HG03571 (cell line): Measurements from ENCODE around the gene HYAL4.
"Not testable (repeated sequence)": the region's sequence is repeated elsewhere in the genome, so short reads cannot be mapped to it uniquely, and the experiment has no call there.

Experiments
- ATAC-seq: cut with Tn5 transposase; IDR thresholded peaks from one replicate; pipeline ENCODE4 v1.9.1; 2021; ENCODE audit not compliant: unreplicated experiment

The HYAL4 gene, protein sequence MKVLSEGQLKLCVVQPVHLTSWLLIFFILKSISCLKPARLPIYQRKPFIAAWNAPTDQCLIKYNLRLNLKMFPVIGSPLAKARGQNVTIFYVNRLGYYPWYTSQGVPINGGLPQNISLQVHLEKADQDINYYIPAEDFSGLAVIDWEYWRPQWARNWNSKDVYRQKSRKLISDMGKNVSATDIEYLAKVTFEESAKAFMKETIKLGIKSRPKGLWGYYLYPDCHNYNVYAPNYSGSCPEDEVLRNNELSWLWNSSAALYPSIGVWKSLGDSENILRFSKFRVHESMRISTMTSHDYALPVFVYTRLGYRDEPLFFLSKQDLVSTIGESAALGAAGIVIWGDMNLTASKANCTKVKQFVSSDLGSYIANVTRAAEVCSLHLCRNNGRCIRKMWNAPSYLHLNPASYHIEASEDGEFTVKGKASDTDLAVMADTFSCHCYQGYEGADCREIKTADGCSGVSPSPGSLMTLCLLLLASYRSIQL

GRCh38 chr7:123844712-123845219 is at the start of gene HYAL4:
Gene HYAL4, plus strand, starts transcription at chr7:123845169. Its CDS starts 23,105 bp downstream, at chr7:123868274.
- ATAC-seq = no peak

- no peak for ATAC-seq
Measured at GRCh38 chr7:123795917-123796316, 49.1 kb upstream of the HYAL4 start.

GRCh38 chr7:123796568-123796967 is 48.4 kb upstream of the HYAL4 start:
- ATAC-seq = no peak

DNA sequence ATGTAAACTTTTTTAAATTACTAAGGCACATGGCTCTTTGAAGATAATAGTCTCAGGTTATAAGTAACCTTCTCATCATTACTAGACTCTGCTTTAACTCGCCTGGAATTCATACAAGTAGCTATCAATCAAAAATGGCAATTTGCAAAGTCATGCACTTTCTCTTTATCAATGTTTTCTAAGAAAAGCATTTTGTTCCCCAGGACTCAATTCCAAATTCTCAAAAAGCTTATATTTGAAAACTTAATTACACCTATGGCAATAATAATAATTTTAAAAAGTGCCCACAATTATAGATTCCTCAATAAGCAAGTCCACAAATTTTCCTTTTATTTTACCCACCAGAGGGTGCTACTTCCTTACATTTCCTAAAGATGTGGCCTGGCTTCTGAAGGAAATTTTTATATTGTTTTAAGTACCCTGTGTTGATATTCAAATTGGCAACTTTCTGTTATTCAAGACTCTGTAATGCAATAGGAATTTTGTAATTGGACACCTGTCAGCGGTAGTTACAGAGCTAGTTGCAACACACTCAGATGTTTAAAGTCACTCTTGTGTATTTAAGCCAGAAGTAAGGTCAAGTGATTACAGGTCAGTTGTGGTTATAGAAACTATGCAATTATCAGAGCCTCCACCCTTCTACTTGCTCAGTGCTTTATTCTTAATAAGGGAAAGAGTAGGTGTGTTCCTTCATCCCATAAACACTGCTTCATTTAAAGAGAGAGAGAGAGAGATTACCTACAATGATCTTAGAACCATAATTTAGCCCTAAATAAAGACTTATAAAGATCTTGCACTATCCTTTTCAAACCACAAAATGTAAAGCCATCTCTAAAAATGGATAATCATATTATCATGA is 47.1 kb upstream of the HYAL4 start:
- no peak for ATAC-seq

- ATAC-seq = no peak
Measured at GRCh38 chr7:123798532-123799188, 46.3 kb upstream of the HYAL4 start.

- no peak for ATAC-seq
Measured at GRCh38 chr7:123802249-123802648, 42.7 kb upstream of the HYAL4 start.

DNA sequence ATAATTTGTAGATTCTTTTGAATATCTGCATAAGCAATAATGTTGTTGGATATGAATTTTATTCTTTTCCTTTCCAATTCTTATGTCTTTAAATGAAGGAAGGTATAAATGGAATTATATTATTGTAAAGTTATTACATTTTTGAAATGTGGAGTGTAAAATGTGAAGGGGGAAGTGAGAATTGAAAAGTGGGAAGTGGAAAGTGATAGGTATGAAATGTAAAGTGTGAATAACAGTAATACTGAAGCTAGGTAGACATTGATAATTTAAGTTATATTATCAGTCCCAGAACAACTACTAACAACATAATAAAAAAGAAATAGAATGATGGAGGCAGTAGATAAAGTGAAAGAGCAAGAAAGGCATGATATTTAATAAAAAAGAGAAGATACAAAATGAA is 39.7 kb upstream of the HYAL4 start:
- ATAC-seq = no peak

DNA sequence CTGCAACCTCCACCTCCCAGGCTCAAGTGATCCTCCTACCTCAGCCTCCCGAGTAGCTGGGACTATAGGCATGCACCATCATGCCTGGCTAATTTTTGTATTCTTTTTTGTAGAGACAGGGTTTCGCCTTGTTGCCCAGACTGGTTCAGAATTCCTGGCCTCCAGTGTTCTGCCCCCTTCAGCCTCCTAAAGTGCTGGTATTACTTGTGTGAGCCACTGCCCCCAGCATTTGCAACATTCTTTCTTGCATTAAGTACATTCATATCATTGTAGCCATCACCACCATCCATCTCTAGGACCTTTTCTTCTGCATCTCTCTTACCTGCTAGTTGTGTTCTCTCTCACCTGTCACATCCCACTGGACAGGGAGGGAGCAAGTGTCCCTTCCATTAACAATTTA is 35.5 kb upstream of the HYAL4 start:
- no peak for ATAC-seq

GRCh38 chr7:123811056-123811455 is 33.9 kb upstream of the HYAL4 start:
- no peak for ATAC-seq

DNA sequence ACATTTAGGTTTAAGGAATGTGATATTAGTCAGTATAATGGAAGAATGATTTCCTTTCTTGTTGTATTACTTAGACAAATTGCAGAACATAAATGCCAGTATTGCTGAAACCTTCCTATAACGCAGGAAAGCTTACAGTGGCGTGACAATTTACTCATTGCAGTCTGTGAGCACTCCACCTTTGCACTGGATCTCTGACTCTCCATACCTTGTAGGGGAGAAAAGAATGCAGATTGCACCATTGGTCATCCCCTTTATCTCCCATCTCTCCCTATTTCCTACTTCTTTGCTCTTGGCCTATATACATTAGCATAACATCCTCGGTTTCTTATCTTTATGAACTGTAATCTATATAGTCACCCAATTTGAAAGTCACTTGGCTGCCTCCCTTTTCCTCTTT is 28.1 kb upstream of the HYAL4 start:
- no peak for ATAC-seq

DNA sequence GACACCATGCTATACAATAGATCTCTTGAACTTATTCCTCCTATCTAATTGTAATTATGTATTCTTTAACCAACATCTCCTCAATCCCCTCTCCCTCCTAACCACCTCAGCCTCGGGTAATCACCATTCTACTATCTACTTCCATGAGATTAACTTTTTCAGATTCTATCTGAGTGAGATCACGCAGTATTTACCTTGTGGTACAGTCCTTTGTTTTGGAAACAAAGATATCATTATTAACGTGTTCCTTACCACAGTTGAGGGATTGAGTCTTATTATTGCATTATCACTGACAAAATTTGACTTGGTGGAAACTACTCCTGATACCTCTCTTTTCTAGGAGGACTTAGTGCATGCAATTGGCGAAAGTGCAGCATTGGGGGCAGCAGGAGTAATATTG is 26.0 kb upstream of the HYAL4 start:
- ATAC-seq = no peak

DNA sequence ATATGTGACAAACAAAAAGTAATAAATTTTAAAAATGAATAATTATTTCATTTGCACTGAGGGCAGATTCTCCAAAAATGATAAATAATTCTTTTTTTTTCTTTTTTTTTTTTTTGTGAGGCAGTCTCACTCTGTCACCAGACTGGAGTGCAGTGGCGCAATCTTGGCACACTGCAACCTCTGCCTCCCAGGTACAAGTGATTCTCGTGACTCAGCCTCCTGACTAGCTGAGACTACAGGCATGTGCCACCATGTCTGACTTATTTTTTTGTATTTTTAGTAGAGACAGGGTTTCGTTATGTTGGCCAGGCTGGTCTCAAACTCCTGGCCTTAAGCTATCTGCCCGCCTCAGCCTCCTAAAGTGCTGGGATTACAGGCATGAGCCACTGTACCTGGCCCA is 25.2 kb upstream of the HYAL4 start:
- ATAC-seq = not testable (repeated sequence)

GRCh38 chr7:123820864-123821263 is 24.1 kb upstream of the HYAL4 start:
- ATAC-seq = no peak

DNA sequence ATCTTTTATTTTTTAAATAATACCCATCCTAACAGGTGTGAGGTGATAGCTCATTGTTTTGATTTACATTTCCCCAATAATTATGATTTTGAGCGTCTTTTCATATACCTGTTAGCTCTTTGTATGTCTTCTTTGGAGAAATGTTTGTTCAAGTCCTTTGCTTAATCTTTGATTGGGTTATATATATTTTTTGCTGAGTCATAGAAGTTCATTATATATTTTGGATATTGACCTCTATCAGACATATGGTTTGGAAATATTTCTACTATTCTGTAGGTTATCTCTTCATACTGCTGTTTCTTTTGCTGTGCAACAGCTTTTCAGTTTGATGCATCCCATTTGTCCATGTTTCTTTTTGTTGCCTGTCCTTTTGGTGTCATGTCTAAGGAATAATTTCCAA is 23.6 kb upstream of the HYAL4 start:
- ATAC-seq = no peak

DNA sequence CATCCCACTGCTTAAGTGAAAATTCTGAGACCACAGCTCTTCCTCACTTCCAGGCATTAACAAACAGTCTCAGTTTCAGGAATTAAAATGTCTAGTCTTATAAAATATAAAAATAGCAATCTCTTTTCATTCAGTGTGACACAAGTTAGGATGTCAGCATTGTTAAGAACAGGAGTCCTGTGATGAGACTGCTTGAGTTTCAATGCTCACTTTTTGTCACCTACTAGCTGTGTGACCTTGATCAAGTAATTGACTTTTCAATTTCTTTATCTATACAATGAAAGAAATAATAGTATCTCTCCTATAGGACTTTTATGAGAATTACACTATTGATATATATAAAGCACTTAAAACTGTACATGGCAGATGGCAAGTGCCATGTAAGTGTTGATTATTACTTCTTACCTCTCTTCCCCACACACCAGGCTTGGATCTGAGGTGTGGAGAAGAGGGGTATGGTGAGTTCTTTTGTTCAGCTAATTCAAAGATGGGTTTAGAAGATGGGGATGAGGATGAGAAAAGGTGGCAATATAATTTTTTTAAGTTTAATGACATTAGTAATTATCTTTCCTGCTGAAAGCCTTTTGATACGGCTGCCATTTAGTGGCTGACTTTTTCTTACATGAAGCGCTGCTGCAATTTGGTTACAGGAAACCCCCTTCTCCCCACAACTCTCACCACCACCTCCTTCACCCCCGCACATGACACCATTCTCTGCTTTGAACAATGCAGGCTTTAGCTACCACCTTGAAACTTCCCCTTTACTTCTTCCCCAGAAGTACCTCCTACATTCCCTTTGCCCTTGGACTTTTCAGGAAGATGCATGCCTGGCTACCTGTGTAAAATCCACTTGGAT is 20.8 kb upstream of the HYAL4 start:
- peak; percentile 87 for ATAC-seq

DNA sequence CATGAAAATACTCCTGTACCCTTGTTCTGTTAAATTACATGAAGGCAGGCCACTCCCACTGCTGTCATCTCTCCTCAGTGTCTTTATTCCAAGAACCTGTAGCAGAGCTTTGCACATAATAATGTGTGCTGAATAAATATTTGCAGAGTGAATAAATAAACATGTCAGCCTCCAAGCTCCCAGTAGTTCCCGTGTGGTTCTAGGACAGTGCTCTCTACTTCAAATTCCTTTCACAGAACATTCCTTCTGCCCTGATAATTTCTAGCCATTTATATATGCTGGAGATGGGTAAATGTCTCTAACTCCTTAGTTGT is 20.3 kb upstream of the HYAL4 start:
- no peak for ATAC-seq

DNA sequence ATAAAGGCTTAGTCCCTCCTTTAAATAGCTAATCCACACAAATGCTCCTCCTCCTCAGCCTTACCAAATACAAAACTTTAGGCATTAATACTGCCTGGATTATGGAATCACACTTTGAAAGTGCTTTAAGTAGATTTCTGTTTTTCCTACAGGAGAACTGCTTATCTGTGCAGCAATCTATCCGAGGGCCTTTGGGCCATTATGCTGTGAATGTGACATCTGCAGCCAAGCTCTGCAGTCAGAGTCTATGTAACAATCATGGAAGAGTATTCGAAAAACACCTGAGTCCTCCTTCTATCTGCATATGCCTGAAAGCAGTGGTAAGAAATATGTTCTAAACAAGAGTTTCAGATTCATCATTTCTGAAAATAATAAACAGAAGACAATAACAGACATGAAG is 16.2 kb upstream of the HYAL4 start:
- ATAC-seq = no peak

DNA sequence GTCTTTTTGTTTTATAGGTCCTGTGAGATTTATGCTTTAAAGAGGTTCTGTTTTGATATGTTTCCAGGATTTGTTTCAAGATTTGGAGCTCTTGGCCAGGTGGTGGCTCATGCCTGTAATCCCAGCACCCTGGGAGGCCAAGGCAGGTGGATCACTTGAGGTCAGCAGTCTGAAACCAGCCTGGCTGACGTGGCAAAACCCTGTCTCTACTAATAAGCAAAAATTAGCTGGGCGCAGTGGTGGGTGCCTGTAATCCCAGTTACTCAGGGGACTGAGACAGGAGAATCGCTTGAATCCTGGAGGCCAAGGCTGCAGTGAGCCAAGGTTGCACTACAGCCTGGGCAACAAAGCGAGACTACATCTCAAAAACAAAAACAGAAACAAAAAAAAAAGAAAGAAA is 8.3 kb upstream of the HYAL4 start:
- ATAC-seq = no peak

DNA sequence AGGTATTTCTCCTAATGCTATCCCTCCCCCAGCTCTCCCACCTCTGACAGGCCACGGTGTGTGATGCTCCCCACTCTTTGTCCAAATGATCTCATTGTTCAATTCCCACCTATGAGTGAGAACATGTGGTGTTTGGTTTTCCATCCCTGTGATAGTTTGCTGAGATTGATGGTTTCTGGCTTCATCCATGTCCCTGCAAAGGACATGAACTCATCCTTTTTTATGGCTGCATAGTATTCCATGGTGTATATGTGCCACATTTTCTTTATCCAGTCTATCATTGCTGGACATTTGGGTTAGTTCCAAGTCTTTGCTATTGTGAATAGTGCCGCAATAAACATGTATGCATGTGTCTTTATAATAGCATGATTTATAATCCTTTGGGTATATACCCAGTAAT is 5.9 kb upstream of the HYAL4 start:
- ATAC-seq = not testable (repeated sequence)

DNA sequence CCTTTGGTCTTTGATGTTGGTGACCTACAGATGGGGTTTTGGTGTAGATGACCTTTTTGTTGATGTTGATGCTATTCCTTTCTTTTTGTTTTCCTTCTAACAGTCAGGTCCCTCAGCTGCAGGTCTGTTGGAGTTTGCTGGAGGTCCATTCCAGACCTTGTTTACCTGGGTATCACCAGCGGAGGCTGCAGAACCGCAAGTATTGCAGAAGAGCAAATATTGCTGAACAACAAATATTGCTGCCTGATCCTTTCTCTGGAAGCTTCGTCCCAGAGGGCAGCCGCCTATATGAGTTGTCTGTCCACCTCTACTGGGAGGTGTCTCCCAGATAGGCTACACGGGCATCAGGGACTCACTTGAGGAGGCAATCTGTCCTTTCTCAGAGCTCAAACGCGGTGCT is 827 bp upstream of the HYAL4 start:
- ATAC-seq = not testable (repeated sequence)

DNA sequence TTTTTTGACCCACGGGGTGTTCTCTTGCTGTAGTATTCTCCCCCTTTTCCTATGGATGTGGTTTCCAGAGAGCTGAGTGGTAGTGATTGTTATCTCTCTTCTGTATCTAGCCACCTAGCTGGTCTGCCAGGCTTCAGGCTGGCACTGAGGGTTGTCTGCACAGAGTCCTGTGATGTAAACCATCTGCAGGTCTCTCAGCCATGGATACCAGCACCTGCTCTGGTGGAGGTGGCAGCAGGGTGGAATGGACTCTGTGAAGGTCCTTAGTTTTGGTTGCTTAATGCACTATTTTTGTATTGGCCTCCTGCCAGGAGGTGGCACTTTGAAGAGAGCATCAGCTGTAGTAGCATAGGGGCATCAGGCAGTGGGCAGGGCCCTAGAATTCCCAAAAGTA is 851 bp downstream of the HYAL4 start:
- ATAC-seq = no peak
